ENCODE results near the gene COQ7.

COQ7 gene

DNA sequence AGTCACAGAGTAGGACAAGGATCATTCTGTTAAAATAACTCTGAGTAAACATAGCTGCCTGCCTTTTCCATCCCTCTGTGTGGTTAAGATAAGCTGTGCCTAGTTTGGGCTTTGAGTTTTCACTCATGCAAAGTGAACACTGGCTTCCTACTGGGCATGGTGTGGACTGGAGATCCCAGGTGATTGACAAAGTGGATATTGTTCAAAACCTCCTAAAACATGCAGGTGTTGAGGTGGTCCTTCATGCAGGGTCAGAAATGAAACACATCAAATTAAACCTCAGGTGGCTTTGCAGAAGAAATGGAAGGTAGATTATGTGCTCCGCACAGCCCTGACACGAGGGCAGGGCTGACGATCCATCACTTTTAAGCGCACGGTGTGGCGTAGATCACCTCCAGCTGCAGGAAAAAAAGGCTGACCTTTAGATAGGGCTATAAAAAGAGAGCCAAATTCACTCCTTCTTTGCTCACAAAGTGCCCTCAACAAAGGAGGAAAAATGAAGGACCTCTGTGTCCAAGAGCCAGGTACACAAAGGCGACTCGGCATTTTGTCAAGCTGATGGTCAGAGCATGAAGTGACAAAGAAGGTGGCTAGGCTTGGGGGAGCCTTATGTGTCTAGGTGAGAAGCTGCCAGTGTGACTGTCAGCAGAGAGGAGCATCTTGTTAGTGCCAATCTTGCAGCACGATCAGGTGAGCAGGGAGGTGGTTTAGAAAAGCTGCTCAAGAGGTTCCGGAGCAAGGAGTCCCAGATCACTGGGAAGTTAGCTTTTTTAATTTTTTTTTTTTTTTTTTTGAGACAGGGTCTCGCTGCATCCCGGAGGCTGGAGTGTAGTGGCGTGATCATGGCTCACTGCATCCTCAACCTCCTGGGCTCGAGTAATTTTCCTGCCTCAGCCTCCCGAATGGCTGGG is 26.5 kb downstream of the COQ7 start:
- TF ChIP-seq GATA2 (IDR thresholded peaks at IDR 0.05; ENCODE audit: low read depth, low read length) (no peak), GATA3 (IDR thresholded peaks at IDR 0.05; ENCODE audit: low read depth, low read length) (no peak)

DNA sequence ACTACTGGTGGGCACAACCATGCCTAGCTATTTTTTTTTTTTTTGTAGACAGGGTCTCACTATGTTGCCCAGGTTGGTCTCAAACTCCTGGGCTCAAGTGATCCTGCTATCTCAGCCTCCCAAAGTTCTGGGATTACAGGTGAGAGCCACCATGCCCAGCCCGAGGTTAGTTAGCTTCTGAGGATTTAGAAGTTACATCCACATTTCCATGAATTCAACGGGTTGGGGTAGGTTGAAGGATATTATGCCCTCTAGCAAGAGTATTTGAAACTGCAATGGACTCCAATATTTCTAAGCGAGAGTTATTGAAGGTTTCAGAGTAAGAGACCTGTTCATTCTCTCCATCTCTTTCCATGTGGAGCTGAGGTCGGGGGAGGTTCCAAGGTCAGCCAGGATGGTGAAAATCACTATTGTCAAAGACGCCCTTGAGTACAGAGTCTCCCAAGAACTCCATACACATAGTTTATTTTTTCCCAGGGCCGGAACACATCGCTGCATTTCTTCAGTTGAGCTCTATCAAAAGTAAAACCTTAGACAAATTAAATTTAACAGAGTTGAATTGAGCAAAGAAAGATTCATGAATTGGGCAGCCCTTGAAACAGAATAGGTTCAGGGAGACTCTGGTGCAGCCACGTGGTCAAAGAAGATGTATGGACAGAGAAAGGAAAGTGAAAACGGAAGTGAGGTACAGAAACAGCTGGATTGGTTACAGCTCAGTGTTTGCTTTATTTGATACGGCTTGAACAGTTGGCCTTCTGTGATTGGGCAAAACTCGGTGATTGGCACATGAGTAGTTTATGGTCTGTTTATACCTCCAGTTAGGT is 27.3 kb downstream of the COQ7 start:
- TF ChIP-seq GATA2 (IDR thresholded peaks at IDR 0.05; ENCODE audit: low read depth, low read length) (no peak), GATA3 (IDR thresholded peaks at IDR 0.05; ENCODE audit: low read depth, low read length) (no peak)

DNA sequence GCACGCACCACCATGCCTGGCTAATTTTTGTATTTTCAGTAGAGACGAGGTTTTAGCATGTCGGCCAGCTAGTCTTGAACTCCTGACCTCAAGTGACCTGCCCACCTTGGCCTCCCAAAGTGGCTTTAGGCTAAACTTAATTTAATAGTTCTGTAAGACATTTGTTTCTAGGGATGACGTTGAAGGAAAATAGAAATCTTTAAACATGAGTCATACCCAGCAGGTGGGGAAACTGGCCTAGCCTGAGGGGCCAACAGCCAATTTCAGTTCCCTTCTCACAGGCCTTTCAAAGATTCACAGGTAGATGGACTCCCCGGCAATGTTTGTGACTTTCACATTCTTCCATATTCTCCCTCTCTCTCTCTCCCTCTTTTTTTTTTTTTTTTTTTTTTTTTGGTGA is 28.2 kb downstream of the COQ7 start:
- TF ChIP-seq GATA2 (IDR thresholded peaks at IDR 0.05; ENCODE audit: low read depth, low read length) (no peak), GATA3 (IDR thresholded peaks at IDR 0.05; ENCODE audit: low read depth, low read length) (no peak)

DNA sequence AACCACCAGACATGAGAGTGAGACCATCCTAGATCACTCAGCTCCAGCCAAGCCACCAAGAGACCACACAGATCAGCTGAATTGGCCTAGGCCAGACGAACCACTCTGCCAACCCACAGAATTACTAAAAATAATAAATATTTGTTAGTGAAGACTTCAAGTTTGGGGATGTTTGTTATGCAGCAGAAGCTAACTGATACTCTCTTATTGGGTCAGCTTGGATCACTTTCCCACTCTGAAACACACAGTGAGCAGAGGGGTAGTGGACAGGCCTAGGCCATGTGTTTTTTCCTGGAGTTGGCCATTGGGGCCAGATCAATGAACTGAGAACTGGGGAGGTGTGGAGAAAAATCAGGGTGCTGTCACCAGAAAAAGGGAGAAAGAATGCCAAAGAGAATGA is 30.8 kb downstream of the COQ7 start:
- TF ChIP-seq GATA2 (IDR thresholded peaks at IDR 0.05; ENCODE audit: low read depth, low read length) (no peak), GATA3 (IDR thresholded peaks at IDR 0.05; ENCODE audit: low read depth, low read length) (no peak)

DNA sequence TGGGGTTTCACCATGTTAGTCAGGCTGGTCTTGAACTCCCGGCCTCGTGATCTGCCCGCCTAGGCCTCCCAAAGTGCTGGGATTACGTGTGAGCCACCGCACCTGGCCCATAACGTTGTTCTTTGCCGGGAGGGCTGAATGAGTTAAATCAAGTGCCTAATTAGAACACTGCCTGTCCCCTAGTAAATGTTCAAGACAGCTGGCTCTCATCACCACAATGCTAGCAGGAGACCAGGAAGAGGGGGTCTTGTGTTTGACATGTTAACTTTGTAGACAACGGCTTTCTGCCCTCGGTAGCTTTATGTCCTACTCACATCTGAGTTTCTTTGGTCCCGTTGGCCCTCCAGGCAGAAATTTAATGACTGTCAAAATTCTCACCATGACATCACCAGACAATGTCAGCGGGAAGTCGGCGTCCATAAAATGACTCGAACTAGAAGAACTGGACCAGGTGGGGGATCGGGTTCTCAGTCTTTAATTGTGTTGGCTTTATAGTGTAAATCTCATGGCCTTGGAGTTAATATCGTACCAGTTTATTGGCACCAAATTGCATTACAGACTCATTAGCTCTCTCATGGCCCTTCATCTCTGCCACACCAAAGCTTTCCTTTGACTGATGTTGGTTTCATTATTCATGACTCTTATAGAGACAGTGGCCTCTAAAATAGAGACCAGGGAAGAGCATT is 34.9 kb downstream of the COQ7 start:
- no peak for TF ChIP-seq GATA2 (IDR thresholded peaks at IDR 0.05; ENCODE audit: low read depth, low read length)
- no peak for TF ChIP-seq GATA3 (IDR thresholded peaks at IDR 0.05; ENCODE audit: low read depth, low read length)

DNA sequence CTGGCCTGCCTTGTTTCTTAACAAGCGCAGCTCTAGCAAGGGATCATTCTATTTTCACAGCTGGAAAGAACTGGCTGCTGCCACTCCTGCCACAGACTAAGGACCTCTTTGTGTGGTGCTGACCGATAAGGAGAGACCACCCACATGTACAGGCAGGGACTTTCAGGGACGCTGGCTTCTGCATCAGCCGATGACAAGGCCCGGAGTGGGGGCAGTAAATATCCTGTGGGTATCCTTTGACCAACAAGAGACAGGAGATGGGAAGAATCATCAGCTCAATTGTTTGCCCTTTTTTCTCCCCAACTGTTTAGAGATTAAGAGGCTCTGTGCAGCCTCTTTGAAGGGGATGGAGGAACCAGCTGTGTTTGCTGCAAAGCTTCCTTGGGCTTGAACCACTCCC is 37.2 kb downstream of the COQ7 start:
- TF ChIP-seq GATA3 (IDR thresholded peaks at IDR 0.05; ENCODE audit: low read depth, low read length) (no peak), GATA2 (IDR thresholded peaks at IDR 0.05; ENCODE audit: low read depth, low read length) (no peak)

DNA sequence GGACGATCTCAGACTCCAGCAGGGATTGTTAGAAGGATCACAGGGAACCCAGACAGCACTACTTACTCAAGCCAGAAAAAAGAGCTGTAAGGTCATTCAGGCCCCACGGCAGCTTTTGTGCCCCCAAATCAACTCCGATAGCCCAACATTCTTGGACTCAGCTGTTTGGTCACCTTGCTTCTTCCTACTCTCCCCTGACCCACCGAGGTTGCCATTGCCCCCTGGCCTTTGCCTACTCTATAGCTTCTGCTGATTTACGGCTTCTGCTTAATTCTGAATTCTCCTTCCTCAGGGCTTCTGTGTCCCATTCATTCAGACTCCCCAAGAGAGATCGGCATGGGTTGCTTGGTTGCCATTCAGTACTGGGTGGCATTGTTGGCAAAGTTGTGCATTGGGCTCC is 37.7 kb downstream of the COQ7 start:
- TF ChIP-seq GATA2 (IDR thresholded peaks at IDR 0.05; ENCODE audit: low read depth, low read length) (no peak), GATA3 (IDR thresholded peaks at IDR 0.05; ENCODE audit: low read depth, low read length) (no peak)

DNA sequence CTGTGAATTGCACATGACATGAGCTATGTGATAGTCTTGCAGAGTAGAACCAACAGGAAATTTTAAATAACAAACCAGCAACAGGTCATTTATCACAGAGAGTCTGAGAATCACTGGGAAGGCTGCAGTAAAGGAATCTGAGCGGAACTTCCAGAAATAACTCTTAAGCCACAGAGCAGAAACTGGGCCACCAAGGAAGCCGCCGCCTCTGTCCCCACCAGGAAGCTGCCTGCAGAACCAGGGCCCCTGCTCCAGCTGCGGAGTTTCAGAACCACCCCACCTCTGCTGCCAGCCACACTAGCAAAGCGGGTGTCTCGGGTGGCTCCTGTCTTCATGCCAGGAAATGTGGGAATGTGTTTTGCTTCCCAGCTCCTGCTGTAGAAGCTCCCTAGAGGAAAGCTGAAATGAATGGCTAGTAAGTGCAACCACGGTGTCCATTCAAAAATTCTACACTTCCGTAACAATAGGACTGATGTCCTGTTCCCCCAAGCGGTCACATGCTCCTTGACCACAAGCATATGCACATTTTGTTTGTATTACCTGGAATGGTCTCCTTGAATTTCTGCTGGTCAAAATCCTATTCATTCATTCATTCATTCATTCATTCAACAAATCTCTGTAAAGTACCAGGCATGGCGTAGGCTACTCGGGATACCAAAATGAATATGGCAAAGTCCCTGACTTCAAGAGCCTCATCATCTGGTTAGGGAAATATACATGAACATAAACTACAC is 38.6 kb downstream of the COQ7 start:
- TF ChIP-seq GATA2 (IDR thresholded peaks at IDR 0.05; ENCODE audit: low read depth, low read length) (no peak), GATA3 (IDR thresholded peaks at IDR 0.05; ENCODE audit: low read depth, low read length) (no peak)

DNA sequence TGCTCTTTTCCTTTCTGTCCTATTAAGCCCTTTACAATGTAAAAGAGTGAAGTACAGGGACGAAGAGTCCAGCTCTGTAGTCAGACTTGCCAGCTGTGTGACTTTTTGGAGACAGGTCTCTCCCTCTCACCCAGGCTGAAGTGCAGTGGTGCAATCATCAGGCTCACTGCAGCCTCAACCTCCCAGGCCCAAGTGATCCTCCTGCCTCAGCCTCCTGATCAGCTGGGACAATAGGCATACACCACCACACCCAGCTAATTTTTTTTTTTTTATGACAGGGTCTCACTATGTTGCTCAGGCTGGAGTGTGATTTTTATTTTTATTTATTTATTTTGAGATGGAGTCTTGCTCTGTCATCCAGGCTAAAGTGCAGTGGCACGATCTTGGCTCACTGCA is 39.2 kb downstream of the COQ7 start:
- TF ChIP-seq GATA3 (IDR thresholded peaks at IDR 0.05; ENCODE audit: low read depth, low read length), result no peak
- TF ChIP-seq GATA2 (IDR thresholded peaks at IDR 0.05; ENCODE audit: low read depth, low read length), result no peak

DNA sequence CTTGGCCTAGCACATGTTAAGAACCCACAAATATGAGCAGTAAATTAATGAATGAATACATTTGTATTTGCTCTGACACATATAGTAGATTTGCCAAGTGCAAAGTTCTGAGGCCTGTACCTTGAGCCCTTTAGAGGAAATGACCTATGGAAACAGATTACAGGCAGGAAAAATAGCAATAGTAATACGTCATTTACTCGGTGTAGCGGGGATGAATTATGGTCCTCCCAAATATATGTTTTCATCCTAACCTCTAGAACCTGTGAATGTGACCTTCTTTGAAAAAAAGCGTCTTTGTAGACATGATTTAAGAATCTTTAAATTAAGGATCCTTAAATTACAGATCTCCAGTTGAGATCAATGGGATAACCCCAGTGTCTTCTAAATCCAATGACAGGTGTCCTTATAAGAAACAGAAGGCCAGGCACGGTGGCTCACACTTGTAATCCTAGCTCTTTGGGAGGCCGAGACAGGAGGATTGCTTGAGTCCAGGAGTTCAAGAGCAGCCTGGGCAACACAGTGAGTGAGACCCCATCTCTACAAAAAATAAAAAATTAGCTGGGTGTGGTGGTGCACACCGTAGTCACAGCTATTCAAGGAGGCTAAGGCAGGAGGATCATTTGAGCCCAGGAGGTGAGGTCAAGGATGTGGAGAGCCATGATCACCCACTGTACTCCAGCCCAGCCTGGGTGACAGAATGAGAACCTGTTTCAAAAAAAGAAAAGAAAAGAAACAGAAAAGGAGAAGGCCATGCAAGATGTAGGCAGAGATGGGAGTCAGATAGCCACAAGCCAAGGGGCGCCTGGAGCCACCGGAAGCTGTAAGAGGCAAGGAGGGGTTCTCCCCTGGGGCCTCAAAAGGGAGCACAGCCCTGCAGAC is 41.2 kb downstream of the COQ7 start:
- TF ChIP-seq GATA3 (IDR thresholded peaks at IDR 0.05; ENCODE audit: low read depth, low read length) (no peak), GATA2 (IDR thresholded peaks at IDR 0.05; ENCODE audit: low read depth, low read length) (no peak)

DNA sequence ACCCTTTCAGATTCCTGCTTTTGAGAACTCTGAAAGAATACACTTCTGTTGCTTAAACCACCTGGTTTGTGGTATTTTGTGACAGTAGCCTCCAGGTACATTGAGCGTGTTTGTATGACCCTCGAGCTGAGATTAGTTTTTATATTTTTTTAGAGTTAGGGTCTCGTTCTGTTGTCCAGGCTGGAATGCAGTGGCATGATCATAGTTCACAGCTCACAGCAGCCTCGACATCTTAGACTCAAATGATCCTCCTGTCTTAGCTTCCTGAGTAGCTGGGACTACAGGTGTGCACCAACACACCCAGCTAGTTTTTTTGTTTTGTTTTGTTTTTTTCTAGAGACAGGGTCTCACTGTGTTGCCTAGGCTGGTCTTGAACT is 41.9 kb downstream of the COQ7 start:
- TF ChIP-seq GATA2 (IDR thresholded peaks at IDR 0.05; ENCODE audit: low read depth, low read length), result no peak
- TF ChIP-seq GATA3 (IDR thresholded peaks at IDR 0.05; ENCODE audit: low read depth, low read length), result no peak

DNA sequence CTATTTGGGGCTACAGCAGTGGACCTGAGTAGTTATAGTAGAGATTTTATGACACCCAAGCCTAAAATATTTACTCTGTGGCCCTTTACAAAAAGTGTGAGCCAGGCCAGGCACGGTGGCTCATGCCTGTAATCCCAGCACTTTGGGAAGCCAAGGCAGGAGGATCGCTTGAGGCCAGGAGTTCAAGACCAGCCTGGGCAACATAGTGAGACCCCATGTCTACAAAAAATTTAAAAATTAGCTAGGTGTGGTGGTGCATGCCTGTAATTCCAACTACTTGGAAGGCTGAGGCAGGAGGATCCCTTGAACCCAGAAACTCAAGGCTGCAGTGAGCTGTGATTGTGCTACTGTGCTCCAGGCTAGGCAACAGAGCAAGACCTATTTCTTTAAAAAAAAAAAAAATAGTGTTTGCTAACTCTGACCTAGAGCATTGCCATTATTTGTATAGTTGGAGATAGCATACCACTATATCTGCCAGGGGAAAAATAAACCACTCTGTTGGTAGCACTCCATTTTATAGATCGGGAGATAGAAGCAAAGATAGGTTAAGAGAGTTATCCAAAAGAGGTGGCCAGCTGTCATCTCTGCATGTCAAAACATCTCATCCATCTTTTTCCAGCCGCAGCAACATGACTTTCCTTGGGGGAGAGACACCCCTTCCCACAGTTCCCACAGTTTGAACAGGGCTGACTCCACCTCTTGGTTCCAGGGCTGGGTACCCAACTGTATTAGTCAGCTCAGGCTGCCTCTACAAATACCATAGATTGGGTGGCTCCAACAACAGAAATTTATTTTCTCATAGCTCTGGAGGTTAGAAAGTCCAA is 43.3 kb downstream of the COQ7 start:
- no peak for TF ChIP-seq GATA3 (IDR thresholded peaks at IDR 0.05; ENCODE audit: low read depth, low read length)
- TF ChIP-seq GATA2 (IDR thresholded peaks at IDR 0.05; ENCODE audit: low read depth, low read length), result no peak
